A673 (cell line): ENCODE data around the gene VPS41. TPM values are rescaled to one million over a fixed set of nuclear protein-coding genes. Genes with fewer than 3 reads are reported as not detected.

Source experiments
- BruUV-seq: library from RNA; stranded (reverse); fragments of 400-500 nt; replicated peaks from 2 replicates; lab custom pipeline; 2021; lab: Mats Ljungman, UMichigan
- CTCF ChIA-PET: fragments of 300-600 bp; sonication (Branson Sonifier 250); formaldehyde crosslinking; loops from one replicate; lab custom pipeline; 2022; ENCODE audit warnings: antibody characterized with exemption; lab: Charles Lee
- POLR2A ChIA-PET: fragments of 300-600 bp; sonication (Branson Sonifier 250); formaldehyde crosslinking; loops from one replicate; lab custom pipeline; 2022; ENCODE audit warnings: antibody characterized with exemption; ENCODE audit not compliant: low non-redundant PET; lab: Charles Lee
- DNase-seq: peaks from one replicate; pipeline ENCODE4 v3.0.0-alpha.2; 2015; ENCODE audit warnings: low spot score
- H3K27ac ChIP-seq: fragments of 200-600 bp; sonication (generic); 2 replicates; pipeline ENCODE4 v1.5.1; 2016; ENCODE audit warnings: mixed run types, low read depth, mild to moderate bottlenecking, mixed read lengths, antibody characterized with exemption, low read length; ENCODE audit not compliant: poor library complexity, severe bottlenecking
- H3K27me3 ChIP-seq: fragments of 200-600 bp; sonication (generic); replicated peaks from 2 replicates; pipeline ENCODE4 v1.6.1; 2017; ENCODE audit warnings: mixed run types, low read depth, mild to moderate bottlenecking, mixed read lengths, antibody characterized with exemption, low read length; ENCODE audit not compliant: insufficient read depth, poor library complexity
- H3K36me3 ChIP-seq: fragments of 200-600 bp; sonication (generic); 2 replicates; pipeline ENCODE4 v1.6.1; 2016; ENCODE audit warnings: mixed run types, mild to moderate bottlenecking, mixed read lengths, antibody characterized with exemption, low read length; ENCODE audit not compliant: insufficient read depth, poor library complexity, severe bottlenecking
- H3K4me1 ChIP-seq: fragments of 200-600 bp; sonication (generic); 2 replicates; pipeline ENCODE4 v1.6.1; 2017; ENCODE audit warnings: mixed run types, mild to moderate bottlenecking, mixed read lengths, antibody characterized with exemption, low read length; ENCODE audit not compliant: insufficient read depth, poor library complexity, severe bottlenecking
- H3K4me3 ChIP-seq: fragments of 200-600 bp; sonication (generic); 2 replicates; pipeline ENCODE4 v1.5.1; 2016; ENCODE audit warnings: low read depth, mixed run types, mild to moderate bottlenecking, mixed read lengths, low read length; ENCODE audit not compliant: poor library complexity, severe bottlenecking
- H3K9me3 ChIP-seq: fragments of 200-600 bp; sonication (generic); 2 replicates; pipeline ENCODE4 v1.6.1; 2016; ENCODE audit warnings: mixed run types, low read depth, mild to moderate bottlenecking, mixed read lengths, antibody characterized with exemption, low read length; ENCODE audit not compliant: poor library complexity, severe bottlenecking
- EZH2 ChIP-seq: fragments of 200-600 bp; sonication (generic); IDR thresholded peaks from 2 replicates; pipeline ENCODE4 v1.6.1; 2017; ENCODE audit warnings: borderline replicate concordance, low read depth, mild to moderate bottlenecking, mixed read lengths, antibody characterized with exemption, low read length; ENCODE audit not compliant: poor library complexity, severe bottlenecking
- intact Hi-C: fragments of 100-400 bp; cut with micrococcal nuclease; formaldehyde crosslinking; loops from one replicate; pipeline ENCODE4 v1.10.0; 2022; ENCODE audit not compliant: unreplicated experiment
- total RNA-seq: library from RNA; stranded (reverse); gene quantifications from 2 replicates; pipeline ENCODE4 v1.2.3, GENCODE V29; 2021
- TF ChIP-seq, protein P1 (sequence below): fragments of 300-800, 200-600 bp; sonication (generic); conservative IDR thresholded peaks from 2 replicates; pipeline ENCODE4 v1.5.1; 2017; ENCODE audit warnings: low read depth, mild to moderate bottlenecking, antibody characterized with exemption, low read length, moderate library complexity, mixed read lengths

VPS41 gene
- total RNA-seq, 1 experiment from 2014 or later, result 45.8 TPM

DNA sequence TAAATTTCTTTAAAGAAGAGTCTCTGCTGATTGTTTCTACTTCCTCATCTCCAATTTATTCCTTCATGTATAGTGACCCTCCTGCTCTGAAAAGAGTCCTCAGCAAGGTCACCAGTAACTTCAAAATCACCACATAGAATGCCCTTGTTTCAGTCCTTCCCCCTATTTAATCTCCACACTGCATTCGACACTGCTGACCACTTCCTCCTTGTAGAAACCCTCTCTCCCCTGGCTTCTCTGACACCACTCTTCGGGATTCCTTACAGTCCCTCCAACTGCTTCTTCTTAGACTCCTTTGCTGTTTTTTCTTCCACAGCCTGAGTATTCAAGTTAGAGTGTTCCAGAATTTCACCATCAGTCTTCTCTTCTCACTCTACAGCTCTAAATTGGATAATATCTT is 89.5 kb downstream of the VPS41 start:
- no peak for TF ChIP-seq EZH2
- TF ChIP-seq, protein P1, sequence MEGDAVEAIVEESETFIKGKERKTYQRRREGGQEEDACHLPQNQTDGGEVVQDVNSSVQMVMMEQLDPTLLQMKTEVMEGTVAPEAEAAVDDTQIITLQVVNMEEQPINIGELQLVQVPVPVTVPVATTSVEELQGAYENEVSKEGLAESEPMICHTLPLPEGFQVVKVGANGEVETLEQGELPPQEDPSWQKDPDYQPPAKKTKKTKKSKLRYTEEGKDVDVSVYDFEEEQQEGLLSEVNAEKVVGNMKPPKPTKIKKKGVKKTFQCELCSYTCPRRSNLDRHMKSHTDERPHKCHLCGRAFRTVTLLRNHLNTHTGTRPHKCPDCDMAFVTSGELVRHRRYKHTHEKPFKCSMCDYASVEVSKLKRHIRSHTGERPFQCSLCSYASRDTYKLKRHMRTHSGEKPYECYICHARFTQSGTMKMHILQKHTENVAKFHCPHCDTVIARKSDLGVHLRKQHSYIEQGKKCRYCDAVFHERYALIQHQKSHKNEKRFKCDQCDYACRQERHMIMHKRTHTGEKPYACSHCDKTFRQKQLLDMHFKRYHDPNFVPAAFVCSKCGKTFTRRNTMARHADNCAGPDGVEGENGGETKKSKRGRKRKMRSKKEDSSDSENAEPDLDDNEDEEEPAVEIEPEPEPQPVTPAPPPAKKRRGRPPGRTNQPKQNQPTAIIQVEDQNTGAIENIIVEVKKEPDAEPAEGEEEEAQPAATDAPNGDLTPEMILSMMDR, result no peak
- intact Hi-C loops, result no loop called here
- Histone ChIP-seq H3K4me3 (no peak overlapping the region), H3K36me3 (no peaks in the 10 kb centered on the region), H3K4me1 (no peaks in the 10 kb centered on the region), H3K27me3 (no peaks in the 10 kb centered on the region), H3K9me3 (peaks cover 4% of the 10 kb centered on the region), H3K27ac (no peak overlapping the region)
- ChIA-PET CTCF (no interaction called here), POLR2A (no interaction called here)
- BruUV-seq, result no TSS peak
- no peak for DNase-seq

DNA sequence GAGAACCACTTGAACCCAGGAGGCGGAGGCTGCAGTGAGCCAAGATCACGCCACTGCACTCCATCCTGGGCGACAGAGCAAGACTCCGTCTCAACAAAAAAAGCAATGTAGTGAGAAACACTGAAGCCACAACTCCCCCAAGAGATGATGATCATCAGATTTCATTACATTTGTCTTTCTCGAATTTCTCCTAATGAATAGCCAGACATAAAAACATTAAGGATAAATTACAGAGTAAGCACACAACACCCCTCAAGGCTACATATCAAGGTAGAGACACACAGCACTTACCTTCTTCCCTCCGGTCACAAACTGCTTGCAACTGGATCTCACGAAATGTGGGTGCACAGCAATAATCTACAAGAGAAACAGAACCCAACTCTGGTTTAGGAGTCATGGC is 91.5 kb downstream of the VPS41 start:
- no peak for DNase-seq
- no peak overlapping the region for H3K4me3 ChIP-seq
- ChIA-PET CTCF (no interaction called here), POLR2A (interaction anchor here (0.6 kb wide), 1 partner anchor 429 kb away, joined by 3 read pairs; no protein-coding TSS in a partner anchor)
- no peaks in the 10 kb centered on the region for H3K27me3 ChIP-seq
- H3K4me1 ChIP-seq, result no peaks in the 10 kb centered on the region
- TF ChIP-seq, protein P1, result no peak
- TF ChIP-seq EZH2, result no peak
- intact Hi-C loops, result no loop called here
- no TSS peak for BruUV-seq
- H3K27ac ChIP-seq, result no peak overlapping the region
- H3K36me3 ChIP-seq, result no peaks in the 10 kb centered on the region
- H3K9me3 ChIP-seq, result no peaks in the 10 kb centered on the region

DNA sequence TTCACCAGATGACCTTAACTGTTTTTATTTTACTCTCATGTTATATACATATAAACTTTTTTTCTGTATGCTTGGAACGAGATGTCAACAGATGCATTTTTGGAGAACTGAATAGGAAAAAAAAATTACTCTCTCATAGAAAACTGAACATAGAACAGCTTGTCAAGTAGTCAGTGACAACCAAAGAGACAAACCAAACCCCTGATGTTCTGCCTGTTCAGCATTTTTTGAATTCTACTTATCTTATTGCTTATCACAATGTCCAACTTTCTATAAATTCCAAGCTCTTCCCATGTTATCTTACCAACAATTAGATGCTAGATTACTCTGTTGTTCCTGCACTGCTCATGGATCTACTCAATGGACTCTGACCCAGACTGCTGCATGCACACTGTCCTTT is 95.2 kb downstream of the VPS41 start:
- BruUV-seq, result no TSS peak
- no peaks in the 10 kb centered on the region for H3K9me3 ChIP-seq
- CTCF ChIA-PET, result no interaction called here
- TF ChIP-seq EZH2, result no peak
- TF ChIP-seq, protein P1, result no peak
- no peaks in the 10 kb centered on the region for H3K4me1 ChIP-seq
- no peak overlapping the region for H3K27ac ChIP-seq
- intact Hi-C loops, result no loop called here
- H3K27me3 ChIP-seq, result no peaks in the 10 kb centered on the region
- H3K4me3 ChIP-seq, result no peak overlapping the region
- H3K36me3 ChIP-seq, result no peaks in the 10 kb centered on the region
- POLR2A ChIA-PET, result no interaction called here
- DNase-seq, result no peak
